NCI-H460 (cell line): ENCODE results near the gene GRK3. TPM values are rescaled to one million over a fixed set of nuclear protein-coding genes. Genes with fewer than 3 reads are reported as not detected.
"Not testable (repeated sequence)": the region's sequence is repeated elsewhere in the genome, so short reads cannot be mapped to it uniquely, and the experiment has no call there.

Source experiments
- DNase-seq: peaks from one replicate; pipeline ENCODE4 v3.0.0-alpha.2; 2016; ENCODE audit warnings: low read depth; ENCODE audit errors: extremely low read depth
- total RNA-seq: library from RNA; depleted of rRNA; stranded (reverse); fragments of >200 nt; shearing (Covaris generic); gene quantifications from 2 replicates; pipeline ENCODE4 v1.2.3, GENCODE V29; 2014

Gene GRK3
- total RNA-seq, 1 experiment from 2014 or later, result 3.7 TPM

- no peak for DNase-seq
Measured at GRCh38 chr22:25693268-25693565, 128.7 kb downstream of the GRK3 start.

- no peak for DNase-seq
Measured at GRCh38 chr22:25694196-25694907, 129.9 kb downstream of the GRK3 start.

GRCh38 chr22:25695146-25695545 is 130.7 kb downstream of the GRK3 start:
- no peak for DNase-seq

- no peak for DNase-seq
Measured at GRCh38 chr22:25696763-25697162, 132.3 kb downstream of the GRK3 start.

GRCh38 chr22:25697181-25697664 is 132.7 kb downstream of the GRK3 start:
- DNase-seq, result no peak

GRCh38 chr22:25697978-25698377 is 133.5 kb downstream of the GRK3 start:
- no peak for DNase-seq

GRCh38 chr22:25698461-25698860 is 134.0 kb downstream of the GRK3 start:
- no peak for DNase-seq

- no peak for DNase-seq
Measured at GRCh38 chr22:25698978-25699377, 134.5 kb downstream of the GRK3 start.

GRCh38 chr22:25701056-25701780 is 136.7 kb downstream of the GRK3 start:
- no peak for DNase-seq

- DNase-seq, result no peak
Measured at GRCh38 chr22:25702040-25702439, 137.6 kb downstream of the GRK3 start.

GRCh38 chr22:25702571-25703167 is 138.2 kb downstream of the GRK3 start:
- DNase-seq, result no peak

- DNase-seq, result no peak
Measured at GRCh38 chr22:25704701-25705100, 140.2 kb downstream of the GRK3 start.

GRCh38 chr22:25706197-25706596 is 141.7 kb downstream of the GRK3 start:
- no peak for DNase-seq

GRCh38 chr22:25708430-25708829 is 144.0 kb downstream of the GRK3 start:
- not testable (repeated sequence) for DNase-seq

GRCh38 chr22:25709758-25710157 is 145.3 kb downstream of the GRK3 start:
- no peak for DNase-seq

- no peak for DNase-seq
Measured at GRCh38 chr22:25710501-25710900, 146.0 kb downstream of the GRK3 start.

- DNase-seq, result no peak
Measured at GRCh38 chr22:25711491-25711890, 147.0 kb downstream of the GRK3 start.

- DNase-seq, result no peak
Measured at GRCh38 chr22:25712661-25713400, 148.4 kb downstream of the GRK3 start.

GRCh38 chr22:25714070-25714469 is 149.6 kb downstream of the GRK3 start:
- DNase-seq, result no peak

GRCh38 chr22:25714739-25715138 is 150.3 kb downstream of the GRK3 start:
- DNase-seq, result no peak

- no peak for DNase-seq
Measured at GRCh38 chr22:25716637-25717036, 152.2 kb downstream of the GRK3 start.
